Left renal pelvis (tissue), 4 donors: ENCODE measurements around the gene ZNF101. TPM values are rescaled to one million over a fixed set of nuclear protein-coding genes. Genes with fewer than 3 reads are reported as not detected.

Source experiments
- DNase-seq, 4 donors: peaks; one replicate each; pipeline ENCODE4 v3.0.0-alpha.2; 2013; ENCODE audit warnings: low read depth in 4 of 4, low spot score in 3 of 4
- polyA plus RNA-seq, 4 donors: library from polyadenylated mRNA; unstranded; fragments of 120-200 nt; gene quantifications; one replicate each; pipeline ENCODE4 v1.2.1, GENCODE V29; 2013; ENCODE audit not compliant: insufficient read length in 4 of 4

ZNF101 gene
- polyA plus RNA-seq, 4 donors: 6.0 to 20.4 (median 18.2) TPM

DNA sequence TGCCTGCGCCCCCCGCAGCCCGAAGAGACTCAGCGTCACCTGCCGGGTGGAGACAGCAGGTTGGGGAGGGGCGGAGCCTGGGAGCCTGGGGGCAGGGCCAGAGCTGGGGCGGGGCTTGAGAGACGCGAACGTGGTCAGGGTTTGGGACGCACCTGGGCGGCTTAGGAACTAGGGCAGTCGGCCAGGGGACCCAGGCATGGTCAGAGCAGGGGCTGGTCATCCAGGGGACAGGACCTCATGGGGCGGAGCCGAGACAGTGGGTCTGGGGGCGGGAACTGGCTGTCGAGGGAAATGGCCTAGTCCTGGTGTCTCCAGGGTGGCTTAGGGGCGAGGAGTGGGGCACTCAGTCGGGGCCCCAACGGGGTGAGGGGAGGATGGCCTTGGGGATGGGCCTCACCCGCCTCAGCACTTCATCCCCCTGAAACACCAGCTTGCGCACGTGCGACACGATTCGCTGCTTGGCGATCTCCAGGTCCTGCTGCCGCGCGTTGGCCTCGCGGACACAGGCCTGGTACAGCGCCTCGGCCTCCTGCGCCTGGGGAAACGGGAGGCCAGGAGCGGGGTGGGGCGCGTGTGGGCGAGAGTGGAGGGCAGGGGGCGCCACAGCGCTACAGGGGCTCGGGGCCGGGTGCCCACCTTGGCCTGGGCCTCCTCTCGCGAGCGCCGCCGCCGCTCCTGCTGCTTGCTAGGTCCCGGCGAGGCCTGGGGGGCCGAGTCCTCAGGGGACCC, 31.0 kb upstream of the ZNF101 start:
- DNase-seq: no peak

- DNase-seq: no peak
Observed at GRCh38 chr19:19642506-19643157, 26.0 kb upstream of the ZNF101 start.

DNA sequence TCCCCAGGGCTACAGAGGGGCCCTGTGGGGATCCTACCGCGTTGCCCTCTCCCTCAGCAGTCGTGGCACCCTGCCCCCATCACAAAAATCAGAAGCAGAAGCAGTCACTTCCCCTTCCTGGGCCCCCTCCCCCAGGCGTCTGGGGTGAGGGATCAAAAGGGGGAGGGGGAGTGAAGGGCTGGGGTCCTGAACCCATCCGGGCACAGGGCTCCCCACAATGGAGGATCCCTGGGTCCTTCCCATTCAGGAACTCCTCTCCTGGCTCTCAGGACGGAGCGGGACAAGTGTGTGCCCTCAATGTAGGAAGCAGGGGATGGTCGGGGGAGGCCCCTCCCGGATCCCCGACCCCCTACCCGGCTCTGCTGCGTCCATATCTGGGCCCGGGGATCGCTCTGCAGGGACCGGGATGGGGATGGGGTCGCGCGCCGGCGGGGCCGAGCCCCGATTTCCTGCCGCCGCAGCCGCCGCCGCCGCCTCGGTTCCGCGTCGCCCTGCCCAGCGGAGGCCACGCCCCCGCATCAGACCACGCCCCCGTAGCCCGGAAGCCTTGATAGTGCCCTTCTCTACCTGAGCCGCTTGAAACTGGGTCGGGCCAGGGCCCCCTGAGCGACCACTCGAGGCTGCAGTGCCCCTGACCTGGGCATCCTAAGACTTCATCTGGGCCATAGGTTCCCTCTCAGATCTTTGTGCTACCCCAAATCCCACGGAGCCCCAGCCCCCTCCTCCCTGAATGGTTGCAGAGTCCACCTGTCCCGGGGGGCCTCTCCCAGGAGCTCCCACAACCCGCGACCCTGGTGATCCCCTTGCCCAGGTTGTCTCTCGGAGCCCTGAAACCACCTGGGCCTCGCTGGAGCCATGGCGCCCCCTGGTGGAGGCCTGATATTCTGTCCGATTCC, 25.2 kb upstream of the ZNF101 start, which contains the start of gene GMIP:
Gene GMIP (minus strand): TSS at position 500 of the 896 bp plus-strand sequence. CDS start 128 bp downstream, at position 372.
- DNase-seq: no peak

GRCh38 chr19:19644054-19644388, 24.6 kb upstream of the ZNF101 start:
- DNase-seq: no peak

DNA sequence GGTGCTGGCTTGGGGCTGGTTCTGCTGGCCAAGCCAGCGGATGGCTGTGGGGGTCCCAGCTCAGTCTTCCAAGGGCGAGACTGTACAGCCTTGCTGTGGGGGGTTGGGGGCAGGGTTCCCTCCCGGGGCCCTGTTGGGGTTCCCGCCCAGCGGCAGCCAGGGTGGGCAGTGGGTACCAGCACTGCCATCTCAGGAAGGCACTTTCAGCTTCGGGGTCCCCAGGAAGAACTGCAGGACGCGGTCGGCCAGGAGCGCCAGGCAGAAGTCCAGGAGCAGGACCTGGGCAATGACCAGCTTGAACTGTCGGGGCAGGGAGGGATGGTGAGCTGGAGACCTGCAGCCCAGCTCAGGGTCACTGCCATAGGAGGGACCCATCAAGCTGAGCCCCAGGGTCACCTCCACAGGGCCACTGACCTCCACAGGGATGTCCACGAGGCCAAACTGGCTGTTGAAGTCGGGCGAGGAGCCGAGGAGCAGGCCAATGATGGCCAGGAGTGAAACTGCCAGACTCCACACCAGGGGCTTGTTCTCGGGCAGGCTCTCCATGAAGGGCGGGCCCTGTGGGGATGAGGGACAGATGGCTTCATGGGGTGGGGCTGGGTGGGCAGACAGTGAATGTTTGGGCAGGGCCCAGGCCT, 23.3 kb upstream of the ZNF101 start:
- DNase-seq: no peak

GRCh38 chr19:19647037-19647835, 21.4 kb upstream of the ZNF101 start:
- DNase-seq: no peak

- no peak for DNase-seq
Observed at GRCh38 chr19:19649155-19649554, 19.5 kb upstream of the ZNF101 start.

GRCh38 chr19:19649580-19649995, 19.1 kb upstream of the ZNF101 start:
- no peak for DNase-seq

GRCh38 chr19:19650331-19650730, 18.3 kb upstream of the ZNF101 start:
- no peak for DNase-seq

DNA sequence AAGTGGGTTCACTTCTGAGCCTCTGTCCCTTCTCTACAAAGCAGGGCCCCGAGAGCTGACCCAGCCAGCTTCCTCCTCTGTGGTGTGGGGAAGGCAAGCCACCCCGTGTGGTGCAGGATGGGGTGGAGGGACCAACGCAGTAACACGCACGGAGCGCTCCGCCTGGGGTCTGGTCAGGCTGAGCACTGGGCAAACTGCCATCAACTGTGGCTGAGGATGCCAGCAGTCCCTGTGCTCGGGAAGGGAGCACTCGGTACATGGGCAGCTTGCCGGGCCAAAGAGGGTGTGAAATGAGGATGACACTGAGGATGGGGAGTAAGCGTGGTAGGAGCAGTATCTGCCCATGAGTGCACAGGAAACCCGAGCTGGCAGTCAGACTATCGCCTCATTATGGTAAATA, 17.6 kb upstream of the ZNF101 start:
- no peak for DNase-seq

DNA sequence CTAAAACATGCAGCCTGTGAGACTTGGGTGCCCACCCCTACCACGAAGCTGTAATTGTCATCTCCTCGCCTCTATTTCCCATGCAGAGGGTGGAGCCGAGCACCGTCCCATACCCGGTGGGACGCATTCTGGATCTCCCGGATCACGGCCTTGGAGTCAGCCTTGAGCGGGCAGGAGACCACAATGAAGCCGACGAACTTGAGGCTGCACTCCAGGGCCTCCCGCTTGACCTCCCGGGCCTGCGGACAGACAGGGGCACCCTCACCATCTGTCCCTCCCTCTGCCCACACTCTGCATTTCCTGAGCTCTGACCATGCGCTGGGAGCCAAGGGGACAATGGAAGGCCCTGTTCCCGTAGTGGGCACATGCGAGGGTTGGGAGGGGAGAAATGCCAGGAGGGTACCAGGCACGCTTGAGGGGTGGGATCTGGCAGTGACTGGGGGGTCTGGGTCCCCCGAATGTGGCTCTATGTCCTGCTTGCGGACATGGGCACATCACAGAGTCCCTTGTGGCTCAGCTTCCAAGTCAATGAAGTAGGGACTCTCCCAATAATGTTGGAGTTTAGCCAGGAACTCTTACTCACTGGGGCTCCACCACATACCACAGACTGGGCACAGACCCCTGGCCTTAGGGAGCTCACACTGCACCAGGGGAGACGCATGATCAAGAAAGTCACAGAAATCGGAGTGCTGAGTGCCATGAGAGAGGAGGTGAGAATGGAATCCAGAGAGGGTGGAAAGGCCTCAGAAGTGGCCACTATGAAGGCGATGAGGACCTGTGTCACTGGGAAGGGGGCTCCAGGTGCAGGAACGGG, 15.9 kb upstream of the ZNF101 start:
- DNase-seq: no peak

DNA sequence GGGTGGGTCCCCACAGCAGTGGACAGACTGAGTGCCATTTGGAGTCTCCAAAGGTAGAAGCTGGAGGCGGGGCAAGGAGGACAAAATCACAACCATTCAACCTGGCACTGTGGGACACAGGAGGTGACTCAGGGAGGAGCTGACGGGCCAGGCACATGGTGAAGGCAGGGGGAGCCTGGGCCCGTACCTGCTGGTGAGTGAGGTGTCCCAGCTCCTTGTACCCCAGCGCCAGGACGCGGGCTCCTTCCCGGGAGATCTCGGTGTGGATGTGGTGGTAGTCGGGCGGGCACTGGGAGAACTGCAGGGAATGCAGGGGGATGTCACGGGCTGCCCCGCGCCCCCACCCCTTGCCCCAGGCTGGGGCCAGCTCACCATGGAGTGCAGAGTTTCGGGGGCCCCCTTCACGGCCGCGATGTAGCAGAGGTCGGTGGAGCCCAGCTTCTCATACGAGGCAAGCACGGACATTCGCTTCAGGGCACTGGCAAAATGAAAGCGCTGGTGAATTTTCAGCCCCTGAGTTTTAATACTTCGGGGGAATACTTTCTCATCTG, 15.0 kb upstream of the ZNF101 start:
- DNase-seq: no peak

GRCh38 chr19:19654441-19654840, 14.2 kb upstream of the ZNF101 start:
- no peak for DNase-seq

GRCh38 chr19:19655051-19655594, 13.5 kb upstream of the ZNF101 start:
- no peak for DNase-seq

DNA sequence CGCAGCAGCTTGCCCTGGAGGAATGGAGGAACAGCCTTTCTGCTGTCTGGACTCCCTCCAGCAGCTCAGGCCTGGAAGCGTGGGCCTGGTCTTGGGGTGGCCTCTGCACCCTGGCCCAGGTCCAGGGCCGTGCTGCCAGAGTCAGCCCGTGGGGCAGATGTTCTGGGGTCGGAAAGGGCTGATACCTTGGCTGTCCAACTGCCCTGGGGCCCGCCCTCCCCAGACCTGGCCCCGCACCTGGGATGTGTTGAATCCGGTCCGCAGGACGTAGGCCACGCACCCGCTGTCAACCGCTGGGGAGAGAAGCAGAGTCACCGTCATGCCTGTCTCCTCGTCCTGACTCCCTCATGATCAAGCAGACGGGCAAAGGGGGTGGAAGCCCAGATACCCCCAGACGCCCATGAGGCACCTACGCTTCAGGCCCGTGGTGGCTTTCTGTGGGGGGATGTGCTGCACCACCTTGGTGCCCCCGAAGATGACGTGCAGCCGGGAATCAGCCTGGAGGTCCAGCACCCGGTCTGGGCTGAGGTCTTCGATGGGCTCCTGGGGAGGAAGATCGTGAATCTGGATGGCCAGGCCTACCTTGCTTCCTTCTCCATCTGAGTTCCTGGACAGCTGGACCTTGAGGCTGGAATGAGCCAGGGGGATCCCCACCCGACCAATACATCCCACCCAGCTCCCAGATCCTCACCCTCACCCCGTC, 12.8 kb upstream of the ZNF101 start:
- no peak for DNase-seq

DNA sequence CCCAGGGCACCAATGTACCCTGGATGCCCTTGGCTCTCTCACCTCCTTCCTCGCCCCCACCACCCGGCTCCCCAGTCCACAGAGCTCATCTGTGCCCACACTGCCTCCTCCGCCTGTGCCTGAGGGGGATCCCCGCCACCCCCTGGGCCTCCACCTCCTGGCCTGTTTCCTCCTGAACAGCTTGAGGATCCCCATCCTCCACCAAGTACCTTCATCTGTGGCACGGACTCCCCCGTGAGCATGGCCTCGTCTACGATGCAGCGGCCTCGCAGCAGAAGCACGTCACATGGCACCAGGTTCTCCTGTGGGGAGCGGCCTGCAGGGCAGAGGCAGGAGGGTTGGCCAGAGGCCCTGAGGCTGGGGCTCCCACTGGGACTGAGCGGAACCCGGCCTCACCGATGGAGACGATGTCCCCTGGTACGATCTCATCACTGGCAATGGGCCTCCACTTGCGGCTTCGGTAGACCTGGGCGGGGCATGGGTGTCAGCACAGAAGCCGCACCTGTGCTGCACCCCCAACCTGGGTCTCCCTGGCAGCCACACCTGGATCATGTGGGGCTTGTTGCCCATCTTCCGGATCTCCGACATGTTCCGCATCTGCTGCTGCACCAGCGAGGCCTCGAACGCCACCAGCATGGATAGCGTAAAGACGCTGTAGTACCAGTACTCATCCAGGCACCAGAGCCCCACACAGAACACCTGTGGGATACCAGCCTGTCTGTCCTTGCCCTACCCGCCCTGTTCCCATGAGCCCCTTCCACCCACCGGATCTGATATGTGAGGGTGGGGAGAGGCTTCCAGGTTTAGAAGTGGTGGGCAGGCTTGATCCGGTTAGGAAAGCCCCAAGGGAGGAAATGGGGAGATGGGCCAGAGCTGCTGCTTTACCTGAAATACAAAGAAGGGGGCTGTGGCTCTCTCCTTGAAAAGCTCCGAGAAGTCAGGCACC, 11.9 kb upstream of the ZNF101 start:
- DNase-seq: no peak

GRCh38 chr19:19657397-19657783, 11.2 kb upstream of the ZNF101 start:
- DNase-seq: no peak
